T1000 (cell line): ENCODE measurements around the gene PIGS.
"Not testable (repeated sequence)": the region's sequence is repeated elsewhere in the genome, so short reads cannot be mapped to it uniquely, and the experiment has no call there.

Experiments used
- DNase-seq: peaks from one replicate; lab custom pipeline; 2025; ENCODE audit warnings: mixed read lengths; lab: John Stamatoyannopoulos, UW

Gene PIGS

DNA sequence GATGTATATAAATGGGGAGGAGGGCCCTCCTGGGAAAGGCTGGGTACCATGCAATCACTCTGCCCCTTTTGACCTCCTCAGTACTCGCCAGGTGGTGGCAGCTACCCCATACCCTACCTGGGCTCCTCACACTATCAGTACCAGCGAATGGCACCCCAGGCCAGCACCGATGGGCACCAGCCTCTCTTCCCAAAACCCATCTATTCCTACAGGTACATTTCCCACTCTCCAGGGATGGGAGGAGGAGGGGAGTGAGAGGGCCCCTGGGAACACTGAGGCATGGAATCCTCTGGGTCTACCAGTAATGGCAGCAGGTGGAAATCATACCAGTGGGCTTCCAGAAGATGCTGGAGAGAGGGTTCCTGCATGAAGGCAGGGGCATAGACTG is 42.3 kb downstream of the PIGS start:
- DNase-seq: no peak

DNA sequence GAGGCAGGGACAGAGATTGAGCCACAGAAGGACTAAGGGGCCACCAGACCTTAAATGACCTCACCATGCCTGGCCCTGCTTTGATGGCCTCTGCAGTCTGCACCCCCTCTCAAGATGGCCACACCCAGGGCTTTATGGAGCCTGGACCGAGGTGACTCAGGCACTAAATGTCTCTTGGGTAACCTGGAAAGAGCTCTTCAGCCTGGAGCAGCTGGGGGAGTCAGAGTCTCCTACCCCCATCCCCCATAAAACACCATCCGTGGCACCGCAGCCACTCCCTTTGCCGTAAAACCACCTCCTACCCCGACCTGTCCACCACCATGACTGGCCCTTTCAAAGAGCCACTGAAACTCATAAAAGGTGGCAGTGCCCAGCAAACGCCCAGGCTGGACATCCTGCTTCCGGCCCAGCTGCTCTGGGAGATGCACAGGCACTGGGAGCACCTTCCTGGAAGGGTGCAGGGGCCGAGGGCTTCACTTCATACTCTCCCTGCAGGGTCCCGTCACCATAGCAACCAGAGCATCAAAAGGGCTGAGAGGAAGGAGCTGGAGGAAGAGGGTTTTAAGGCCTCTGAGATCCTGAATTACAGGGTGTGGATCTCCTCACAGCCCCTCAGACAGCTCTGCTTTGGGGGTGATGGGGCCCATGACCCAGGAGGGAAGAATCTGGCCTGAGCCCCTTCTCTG is 42.9 kb downstream of the PIGS start:
- DNase-seq: no peak

DNA sequence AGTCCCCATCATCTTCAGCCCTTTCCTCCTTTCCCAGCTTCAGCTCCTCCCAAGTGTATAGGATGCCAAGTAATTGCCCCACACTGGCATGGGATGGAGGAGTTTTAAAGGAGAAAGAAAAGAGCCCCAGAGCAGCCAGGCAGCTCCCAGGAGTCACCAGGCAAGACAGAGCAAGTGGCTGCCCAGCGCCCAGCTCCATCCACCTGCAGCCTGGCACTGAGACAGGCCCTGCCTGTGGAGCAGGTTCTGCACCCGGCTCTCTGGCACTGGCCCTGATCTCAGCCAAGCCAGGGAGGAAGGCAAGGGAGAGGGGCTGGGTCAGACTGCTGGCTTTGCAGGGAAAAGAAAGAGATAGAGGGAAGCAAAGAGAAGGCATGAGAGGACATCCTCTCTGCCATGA is 43.5 kb downstream of the PIGS start:
- DNase-seq: no peak

DNA sequence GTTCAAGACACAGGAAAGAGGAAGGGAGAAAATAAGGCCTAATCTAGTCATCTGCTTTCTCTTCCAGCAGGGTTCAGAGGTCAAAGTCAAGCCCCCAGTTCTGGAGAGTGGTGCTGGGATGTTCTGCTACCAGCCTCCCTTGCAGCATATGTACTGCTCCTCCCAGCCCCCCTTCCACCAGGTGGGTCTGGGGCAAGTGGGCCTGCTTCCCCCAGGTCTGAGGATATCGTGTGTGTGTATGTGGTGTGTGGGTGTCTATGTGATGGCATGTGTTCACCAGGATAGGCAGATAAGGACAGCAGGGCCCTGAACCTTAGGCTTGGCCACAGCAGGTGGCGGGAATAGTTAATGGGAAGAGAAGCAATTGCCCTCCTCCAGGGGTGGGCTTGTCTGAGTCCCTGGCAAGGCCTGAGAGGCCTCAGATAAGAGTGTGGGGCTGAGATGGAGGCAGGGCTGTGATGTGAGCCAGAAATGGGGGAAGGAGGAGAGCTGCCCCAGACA is 44.1 kb downstream of the PIGS start:
- DNase-seq: no peak

DNA sequence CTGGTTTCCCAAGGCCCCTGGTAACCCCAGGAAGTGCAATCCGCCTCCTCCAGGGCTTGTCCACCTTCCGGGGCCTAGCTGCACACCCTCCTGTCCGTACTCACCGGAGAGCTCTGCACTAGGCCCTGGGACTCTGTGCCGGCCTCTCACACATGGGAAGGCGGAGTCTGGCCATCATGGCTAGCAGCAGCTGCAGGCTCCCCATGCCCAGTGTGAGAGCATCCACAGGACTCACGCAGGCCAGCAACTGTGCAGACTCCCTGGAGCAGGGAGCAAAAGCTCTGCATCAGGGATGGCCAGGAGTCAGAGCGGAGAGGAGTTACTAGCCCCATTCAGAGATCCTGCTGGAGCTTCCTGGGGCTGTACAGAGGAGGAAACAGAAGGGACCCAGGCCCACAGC is 44.9 kb downstream of the PIGS start:
- DNase-seq: no peak

DNA sequence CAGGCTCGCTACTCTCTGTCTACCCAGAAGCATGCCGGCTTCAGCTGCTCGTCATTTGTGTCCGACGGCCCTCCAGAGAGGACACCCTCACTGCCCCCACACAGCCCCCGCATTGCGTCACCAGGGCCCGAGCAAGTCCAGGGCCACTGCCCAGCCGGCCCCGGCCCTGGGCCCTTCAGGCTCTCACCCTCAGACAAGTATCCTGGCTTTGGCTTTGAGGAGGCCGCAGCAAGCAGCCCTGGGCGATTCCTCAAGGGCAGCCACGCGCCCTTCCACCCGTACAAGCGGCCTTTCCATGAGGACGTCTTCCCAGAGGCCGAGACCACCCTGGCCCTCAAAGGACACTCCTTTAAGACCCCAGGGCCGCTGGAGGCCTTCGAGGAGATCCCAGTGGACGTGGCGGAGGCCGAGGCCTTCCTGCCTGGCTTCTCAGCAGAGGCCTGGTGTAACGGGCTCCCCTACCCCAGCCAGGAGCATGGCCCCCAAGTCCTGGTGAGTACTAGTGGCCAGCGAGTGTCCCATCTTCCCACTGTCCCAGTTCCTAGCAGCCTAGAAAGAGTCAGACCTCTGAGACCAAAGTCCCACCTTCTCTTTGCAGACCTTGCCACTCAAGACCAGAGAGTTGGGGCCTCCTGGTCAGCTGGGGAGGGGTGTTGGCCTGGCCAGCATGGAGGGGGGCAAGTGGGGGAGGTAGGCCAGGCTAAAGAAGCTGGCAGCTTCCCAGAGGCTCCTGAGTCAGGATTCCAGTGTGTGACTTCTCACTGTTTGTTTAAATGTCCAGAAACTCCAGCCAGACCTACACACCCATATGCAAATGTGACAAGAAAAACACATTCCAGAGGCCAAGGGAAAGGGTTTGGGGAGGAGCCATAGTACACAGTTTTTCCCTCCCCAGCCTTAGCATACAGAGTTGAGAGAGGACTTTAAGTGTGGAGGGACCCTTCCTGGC is 46.6 kb downstream of the PIGS start:
- DNase-seq: no peak

DNA sequence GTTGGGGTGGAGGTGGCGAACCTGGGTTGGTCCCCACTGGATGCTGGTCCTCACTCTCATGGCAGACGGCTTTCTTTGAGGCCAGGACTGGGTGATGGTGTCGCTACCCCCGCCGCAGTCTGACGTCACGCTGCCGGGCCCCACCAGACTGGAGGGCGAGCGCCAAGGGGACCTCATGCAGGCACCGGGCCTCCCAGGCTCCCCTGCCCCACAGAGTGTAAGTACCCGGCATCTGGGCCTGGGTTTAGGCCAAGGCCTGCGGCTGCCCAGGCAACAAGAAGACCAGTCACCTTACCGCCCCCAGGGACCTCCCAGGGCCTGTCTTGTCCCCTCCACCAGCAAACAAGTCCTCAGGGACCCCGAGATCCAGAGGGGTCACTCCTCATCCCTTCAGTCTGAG is 47.4 kb downstream of the PIGS start:
- no peak for DNase-seq

DNA sequence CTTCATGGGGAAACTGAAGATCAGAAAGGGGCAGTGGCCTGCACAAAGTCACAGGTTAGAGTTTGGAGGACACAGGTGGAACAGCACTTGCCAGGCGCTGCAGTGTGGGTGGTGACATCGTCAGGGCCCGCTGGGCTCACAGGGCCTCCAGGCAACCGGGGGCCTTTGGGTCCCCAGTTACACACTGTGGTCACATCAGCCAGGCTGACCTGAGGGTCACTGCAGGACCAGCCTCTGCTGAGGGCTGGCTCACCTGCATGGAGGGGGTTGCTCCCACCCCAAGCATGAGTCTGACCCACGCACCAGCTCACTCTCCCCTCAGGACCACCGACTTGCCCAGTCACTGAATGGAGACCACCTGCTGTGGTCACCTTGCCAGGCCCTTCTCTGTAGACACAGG is 48.1 kb downstream of the PIGS start:
- DNase-seq: no peak

DNA sequence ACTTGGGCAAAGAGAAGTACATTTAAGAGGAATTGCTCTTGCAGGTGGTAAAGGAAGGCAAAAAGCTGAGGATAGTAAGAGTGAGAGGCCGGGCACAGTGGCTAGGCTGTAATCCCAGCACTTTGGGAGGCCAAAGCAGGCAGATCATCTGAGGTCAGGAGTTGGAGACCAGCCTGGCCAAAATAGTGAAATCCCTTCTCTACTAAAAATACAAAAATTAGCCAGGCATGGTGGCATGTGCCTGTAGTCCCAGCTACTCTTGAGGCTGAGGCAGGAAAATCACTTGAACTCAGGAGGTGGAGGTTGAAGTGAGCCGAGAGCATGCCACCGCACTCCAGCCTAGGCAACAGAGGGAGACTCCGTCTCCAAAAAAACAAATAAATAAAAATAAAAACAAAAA is 49.0 kb downstream of the PIGS start:
- DNase-seq: not testable (repeated sequence)

DNA sequence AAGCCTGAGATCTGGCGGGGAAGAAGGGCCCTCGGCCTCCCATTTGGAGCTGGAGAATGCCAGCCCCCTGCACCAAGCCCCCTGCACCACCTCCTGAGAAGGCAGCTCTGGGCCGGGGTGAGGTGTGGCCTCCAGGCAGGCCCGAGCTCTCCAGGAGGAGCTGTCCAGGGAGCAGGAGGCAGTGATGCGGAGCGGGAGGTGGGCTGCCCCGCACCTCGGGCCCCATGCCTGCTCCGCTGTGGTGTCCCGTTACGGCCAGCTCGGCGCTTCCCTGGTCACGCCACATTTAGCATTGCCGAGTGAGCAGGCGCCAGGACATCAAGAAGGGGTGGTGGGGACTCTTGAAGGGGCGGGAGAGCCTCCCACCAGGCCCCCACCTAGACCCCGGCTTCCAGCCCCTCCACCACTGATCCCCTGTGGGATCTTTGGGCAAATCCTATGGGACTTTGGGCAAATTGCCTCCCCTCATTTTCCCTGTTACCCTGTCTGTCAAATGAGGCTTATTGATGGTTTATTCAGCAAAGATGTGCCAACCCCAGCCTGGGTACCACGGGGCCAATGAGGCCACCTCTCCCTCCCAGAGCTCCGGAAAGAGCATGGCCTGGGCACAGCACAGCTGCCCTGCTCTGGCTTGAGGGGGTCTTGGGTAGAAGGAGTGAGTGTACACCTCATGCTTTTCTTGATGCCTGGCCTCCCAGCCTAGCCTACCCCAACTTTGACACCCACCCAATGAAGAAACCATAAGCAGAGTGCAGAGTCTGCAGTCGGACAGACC is 49.8 kb downstream of the PIGS start:
- DNase-seq: no peak

DNA sequence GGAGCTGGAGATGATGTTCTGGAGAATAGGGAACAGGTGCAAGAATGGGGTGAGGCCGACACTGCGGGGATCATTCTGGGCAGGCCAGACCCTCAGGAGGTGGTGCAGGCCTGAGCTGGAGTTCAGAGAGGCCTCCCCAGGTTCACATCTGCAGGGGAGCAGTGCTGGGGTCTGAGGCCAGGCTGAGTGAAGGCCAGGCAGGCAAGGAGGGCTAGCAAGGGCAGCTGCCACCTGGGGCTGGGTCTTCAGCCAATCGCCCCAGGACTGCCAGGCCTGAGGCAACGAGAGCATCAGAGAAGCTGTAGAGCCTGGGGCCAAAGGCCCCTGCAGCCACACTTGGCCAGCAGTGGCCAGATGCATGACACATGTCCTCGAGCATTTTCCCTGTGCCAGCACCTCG is 50.6 kb downstream of the PIGS start:
- no peak for DNase-seq

DNA sequence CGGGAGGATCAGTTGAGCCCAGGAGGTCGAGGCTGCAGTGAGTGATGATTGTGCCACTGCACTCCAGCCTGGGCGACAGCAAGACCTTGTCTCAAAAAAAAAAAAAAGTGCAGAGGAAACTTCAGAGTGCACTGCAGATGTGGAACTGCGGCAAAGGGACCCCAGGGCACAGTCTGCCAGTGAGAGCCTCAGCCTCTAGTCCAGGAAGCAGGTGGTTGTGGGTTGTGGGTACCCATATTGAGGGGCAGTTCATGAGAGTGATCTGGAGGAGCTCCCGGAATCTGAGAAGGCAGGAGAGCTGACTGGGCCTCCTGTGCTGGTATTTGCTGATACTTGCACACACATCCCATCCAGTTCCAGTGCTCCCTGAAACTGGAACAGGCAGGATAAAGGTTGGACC is 52.1 kb downstream of the PIGS start:
- DNase-seq: no peak

DNA sequence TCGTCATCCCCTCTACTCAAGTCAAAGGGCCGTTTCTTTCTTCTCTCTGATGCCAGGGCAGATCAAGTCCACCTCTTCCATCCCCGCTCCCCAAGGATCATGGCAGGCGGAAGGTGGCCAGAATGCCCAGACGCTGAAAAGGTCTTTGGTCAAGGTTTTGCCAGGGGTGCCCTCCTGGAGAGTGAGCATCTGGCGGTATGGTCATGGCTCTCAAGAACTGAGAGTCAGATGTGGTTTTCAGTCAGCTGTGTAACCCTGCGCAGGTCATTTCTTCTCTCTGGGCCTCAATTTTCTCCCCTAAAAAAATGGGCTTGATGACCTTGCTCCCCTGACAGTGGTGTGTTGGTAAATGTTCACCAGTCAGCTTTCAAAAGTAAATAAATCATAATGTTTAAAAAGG is 52.7 kb downstream of the PIGS start:
- no peak for DNase-seq

DNA sequence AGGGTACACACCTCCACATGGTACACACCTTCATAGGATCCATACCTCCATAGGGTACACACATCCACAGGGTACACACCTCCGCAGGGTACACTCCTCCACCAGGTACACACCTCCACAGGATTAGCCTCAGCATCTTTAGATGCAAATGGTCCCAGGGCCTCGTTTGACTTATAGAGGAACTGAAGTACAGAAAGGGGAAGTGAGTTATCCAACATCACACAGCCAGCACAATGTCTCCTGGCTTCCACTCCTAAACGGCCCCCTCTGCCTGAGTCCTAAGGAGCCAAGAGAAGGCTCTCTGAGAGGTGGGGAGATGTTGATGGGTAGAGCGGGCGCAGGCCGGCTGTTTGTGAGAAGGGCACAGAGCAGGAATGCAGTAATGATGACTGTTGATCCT is 53.2 kb downstream of the PIGS start:
- DNase-seq: no peak

DNA sequence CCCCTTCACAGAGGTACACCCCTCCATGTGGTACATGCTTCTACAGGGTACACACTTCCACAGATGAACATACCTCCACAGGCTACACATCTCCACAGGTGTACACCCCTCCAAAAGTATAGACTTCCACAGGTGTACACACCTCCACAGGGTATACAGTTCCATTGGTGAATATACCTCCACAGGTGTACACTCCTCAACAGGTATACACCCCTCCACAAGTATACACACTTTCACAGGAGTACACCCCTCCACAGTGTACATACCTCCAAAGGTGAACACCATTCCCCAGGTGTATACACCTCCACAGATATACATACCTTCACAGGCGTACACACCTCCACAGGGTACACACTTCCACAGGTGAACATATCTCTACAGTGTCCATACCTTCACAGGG is 55.8 kb downstream of the PIGS start:
- no peak for DNase-seq

DNA sequence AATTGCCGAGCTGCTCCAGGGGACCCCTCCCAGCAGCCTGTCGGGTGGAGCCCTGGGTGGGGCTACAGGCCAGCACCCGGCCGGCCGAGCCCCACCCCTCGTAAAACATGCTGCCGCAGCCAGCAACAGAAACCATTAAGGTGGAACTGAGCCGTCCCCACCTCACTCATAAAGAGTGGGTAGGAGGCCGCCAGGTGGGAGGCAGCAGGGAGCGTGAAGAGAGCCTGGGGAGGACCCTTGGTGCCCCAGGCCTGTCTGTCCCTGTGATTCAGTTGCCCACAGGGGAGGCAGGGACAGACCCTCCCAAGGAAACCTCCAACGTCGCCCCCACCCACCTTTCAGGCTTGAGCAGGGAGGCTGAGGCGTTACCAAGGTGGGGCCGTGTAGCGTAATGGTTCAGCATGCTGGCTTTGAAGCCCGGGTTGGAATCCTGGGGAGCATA is 56.7 kb downstream of the PIGS start:
- no peak for DNase-seq

DNA sequence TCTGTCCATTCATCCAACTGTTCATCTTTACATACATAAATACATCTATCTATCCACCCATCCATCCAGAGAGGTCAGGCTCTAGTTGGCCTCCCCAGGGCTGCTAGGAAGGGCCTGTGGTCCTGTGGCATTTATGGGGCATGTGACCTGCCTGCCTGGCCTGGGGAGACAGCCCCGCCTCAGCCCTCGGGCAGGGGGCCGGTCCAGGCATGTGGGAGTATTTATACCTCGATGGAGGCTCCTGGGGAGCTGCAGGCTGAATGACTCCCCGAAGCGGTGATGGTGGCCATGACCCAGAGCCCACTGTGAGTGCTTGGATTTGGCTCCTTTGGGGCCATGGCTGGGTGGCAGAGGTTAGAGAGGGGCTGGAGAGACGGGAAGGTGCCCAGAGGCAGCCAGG is 57.8 kb downstream of the PIGS start:
- no peak for DNase-seq

DNA sequence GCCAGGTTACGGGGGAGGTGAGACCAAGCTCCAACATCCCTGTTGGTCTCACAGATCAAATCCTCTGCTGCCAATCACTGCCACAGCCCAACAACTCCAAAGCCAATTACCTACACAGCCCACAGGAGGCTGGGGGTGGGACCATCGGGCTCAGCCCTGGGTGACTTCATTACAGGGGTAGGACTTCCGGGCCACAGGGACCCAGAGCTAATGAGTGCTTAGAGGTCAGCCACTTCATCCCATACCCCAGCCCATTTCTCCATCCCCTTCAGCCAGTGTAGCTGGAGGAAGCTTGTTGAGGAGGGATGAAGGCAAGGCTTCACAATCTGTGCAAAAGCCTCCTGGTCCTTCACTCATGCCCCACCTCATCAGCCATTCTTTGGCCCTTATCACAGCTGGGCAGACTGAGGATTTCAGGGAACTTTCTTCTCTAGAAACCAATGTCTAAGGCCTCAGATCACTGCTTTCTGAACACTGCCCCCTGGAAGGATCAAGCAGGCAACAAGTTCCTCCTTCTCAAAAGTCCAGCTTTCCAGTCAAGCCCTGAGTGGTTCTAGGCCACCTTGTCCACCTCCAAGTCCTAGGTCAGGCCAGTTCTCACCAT is 59.4 kb downstream of the PIGS start:
- DNase-seq: no peak

DNA sequence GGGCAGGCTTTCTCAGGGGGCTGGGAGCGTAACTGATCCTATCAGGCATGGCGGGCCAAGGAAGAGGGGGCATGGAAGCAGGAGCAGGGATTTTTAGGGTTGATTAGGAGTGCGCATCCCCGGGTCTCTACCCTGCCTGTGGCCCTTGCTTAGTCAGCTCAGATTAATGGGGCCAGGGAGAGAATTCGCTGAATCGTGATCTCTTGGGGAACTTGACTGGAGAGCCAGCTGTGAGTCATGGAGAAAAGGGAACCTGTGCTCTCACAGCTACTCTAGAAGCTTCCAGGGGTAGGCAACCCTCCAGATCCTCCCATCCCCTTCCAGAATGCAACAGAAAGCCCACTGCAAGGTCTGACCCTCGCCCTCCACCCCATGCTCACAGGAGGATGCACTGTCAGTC is 61.5 kb downstream of the PIGS start:
- DNase-seq: no peak

DNA sequence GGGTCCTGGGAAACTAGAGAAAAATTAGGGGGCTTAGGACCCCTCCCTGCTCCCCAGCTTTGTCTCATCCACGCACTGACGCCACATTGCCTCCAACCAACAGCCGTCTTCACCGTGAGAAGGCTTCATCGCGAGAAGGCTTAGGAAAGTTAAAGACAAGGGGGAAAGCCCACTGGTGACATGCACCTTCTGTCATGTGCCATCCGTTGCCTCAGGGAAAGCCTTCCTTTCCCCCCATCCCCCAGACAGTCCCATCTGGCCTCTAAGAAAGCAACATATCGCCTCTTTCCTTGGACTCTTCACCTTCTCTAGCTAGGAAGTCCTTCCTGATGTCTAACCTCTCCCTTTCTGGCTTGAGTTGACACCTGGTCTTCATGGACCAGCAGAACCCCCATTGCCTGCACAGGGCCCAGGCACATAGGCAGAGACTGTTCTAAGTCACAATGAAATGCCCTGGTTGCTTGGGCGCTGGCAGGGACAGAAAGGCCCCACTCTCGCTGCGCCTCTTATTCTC is 63.1 kb downstream of the PIGS start:
- DNase-seq: no peak

DNA sequence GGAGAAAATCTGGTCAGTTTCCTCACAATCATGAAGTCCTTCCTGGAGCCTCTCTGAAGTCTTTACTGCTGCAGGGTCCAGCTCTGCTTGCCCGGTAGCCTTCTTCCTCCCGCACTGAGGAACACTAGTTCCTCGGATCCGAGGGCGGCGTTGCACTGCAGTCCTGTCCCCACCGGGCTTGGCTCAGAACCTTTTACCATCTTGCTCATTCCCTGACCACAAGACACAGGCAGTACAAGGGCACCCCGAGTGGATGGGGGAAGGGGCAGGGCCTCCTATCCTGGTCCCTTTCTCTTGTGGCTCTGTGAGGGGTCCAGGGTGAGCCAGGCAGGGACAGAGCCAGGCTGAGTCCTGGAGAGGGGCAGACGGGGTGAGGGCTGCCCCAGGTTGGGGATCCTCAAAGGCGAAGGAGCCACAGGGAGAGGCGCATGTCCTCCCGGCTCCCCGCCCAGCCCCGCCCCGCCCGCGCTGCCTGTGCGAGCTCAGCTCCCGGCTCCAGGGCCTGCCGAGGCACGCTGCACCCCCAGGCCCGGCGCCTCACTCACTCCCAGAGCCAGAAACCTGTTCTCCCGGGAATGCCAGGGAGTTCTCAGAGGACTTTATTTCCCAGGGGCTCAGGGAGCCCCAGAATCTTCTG is 63.6 kb downstream of the PIGS start:
- no peak for DNase-seq
